Liver (tissue), 9 donors: Measurements from ENCODE around the gene LRRN4CL. TPM values are rescaled to one million over a fixed set of nuclear protein-coding genes. Genes with fewer than 3 reads are reported as not detected.

Experiments used
- DNase-seq: peaks from one replicate; pipeline ENCODE4 v3.0.0-alpha.2; 2017; ENCODE audit warnings: low spot score
- H3K27ac ChIP-seq, 2 donors: one replicate each; pipeline ENCODE4 v1.7.0; 2013; ENCODE audit warnings: inconsistent platforms in 2 of 2, low read length in 2 of 2, control low read depth in 1 of 2, low read depth in 1 of 2, mild to moderate bottlenecking in 1 of 2
- H3K27me3 ChIP-seq, 4 donors: one replicate each; pipeline versions ENCODE4 v1.6.1 to v1.7.0; 2013; ENCODE audit warnings: low read length in 3 of 4, inconsistent platforms in 1 of 4, mild to moderate bottlenecking in 1 of 4, moderate library complexity in 1 of 4; ENCODE audit not compliant: control insufficient read depth in 4 of 4, insufficient read depth in 4 of 4
- H3K36me3 ChIP-seq, 4 donors: one replicate each; pipeline versions ENCODE4 v1.6.1 to v1.7.0; 2013; ENCODE audit warnings: low read length in 3 of 4, mild to moderate bottlenecking in 3 of 4, low read depth in 1 of 4, moderate library complexity in 1 of 4; ENCODE audit not compliant: control insufficient read depth in 4 of 4, insufficient read depth in 3 of 4
- H3K4me1 ChIP-seq, 4 donors: one replicate each; pipeline versions ENCODE4 v1.6.1 to v1.7.0; 2013; ENCODE audit warnings: low read length in 3 of 4, mild to moderate bottlenecking in 3 of 4, moderate library complexity in 1 of 4; ENCODE audit not compliant: control insufficient read depth in 4 of 4, insufficient read depth in 4 of 4
- H3K4me3 ChIP-seq, 3 donors: one replicate each; pipeline versions ENCODE4 v1.6.1 to v1.7.0; 2013; ENCODE audit warnings: low read length in 3 of 3, control low read depth in 1 of 3, low read depth in 1 of 3, mild to moderate bottlenecking in 1 of 3
- H3K9ac ChIP-seq, 2 donors: one replicate each; pipeline ENCODE4 v1.7.0; 2013; ENCODE audit warnings: low read length in 2 of 2, mild to moderate bottlenecking in 2 of 2, moderate library complexity in 2 of 2, control low read depth in 1 of 2, low read depth in 1 of 2
- H3K9me3 ChIP-seq, 4 donors: one replicate each; pipeline versions ENCODE4 v1.6.1 to v1.7.0; 2013; ENCODE audit warnings: low read length in 3 of 4; ENCODE audit not compliant: control insufficient read depth in 4 of 4
- EGR1 ChIP-seq, 2 donors: IDR thresholded peaks; 2 replicates each; pipeline ENCODE4 v1.6.1; 2016 to 2018; ENCODE audit warnings: antibody characterized with exemption in 2 of 2, low read depth in 2 of 2
- FOXA1 ChIP-seq: IDR thresholded peaks from 2 replicates; pipeline ENCODE4 v1.6.1; 2016; ENCODE audit warnings: antibody characterized with exemption
- FOXA2 ChIP-seq: IDR thresholded peaks from 2 replicates; pipeline ENCODE4 v1.6.1; 2016; ENCODE audit warnings: antibody characterized with exemption
- GABPA ChIP-seq, 2 donors: IDR thresholded peaks in 1 of 2; conservative IDR thresholded peaks in 1 of 2; 2 replicates each; pipeline ENCODE4 v1.6.1; 2016; ENCODE audit warnings: antibody characterized with exemption in 2 of 2, mild to moderate bottlenecking in 1 of 2, moderate library complexity in 1 of 2
- HNF4A ChIP-seq, 2 donors: conservative IDR thresholded peaks; 2 replicates each; pipeline ENCODE4 v1.6.1; 2016; ENCODE audit warnings: antibody characterized with exemption in 2 of 2, mild to moderate bottlenecking in 2 of 2
- HNF4G ChIP-seq: IDR thresholded peaks from 2 replicates; pipeline ENCODE4 v1.6.1; 2016; ENCODE audit warnings: antibody characterized with exemption
- JUND ChIP-seq, 2 donors: IDR thresholded peaks; 2 replicates each; pipeline ENCODE4 v1.6.1; 2016; ENCODE audit warnings: antibody characterized with exemption in 2 of 2
- NR2F2 ChIP-seq: IDR thresholded peaks from 2 replicates; pipeline ENCODE4 v1.6.1; 2016; ENCODE audit warnings: antibody characterized with exemption
- RAD21 ChIP-seq, 2 donors: IDR thresholded peaks; 2 replicates each; pipeline ENCODE4 v1.6.1; 2016; ENCODE audit warnings: antibody characterized with exemption in 2 of 2, mild to moderate bottlenecking in 2 of 2
- RXRA ChIP-seq, 2 donors: IDR thresholded peaks; 2 replicates each; pipeline ENCODE4 v1.6.1; 2017 to 2018; ENCODE audit warnings: antibody characterized with exemption in 2 of 2, mild to moderate bottlenecking in 1 of 2
- SP1 ChIP-seq: IDR thresholded peaks from 2 replicates; pipeline ENCODE4 v1.6.1; 2018; ENCODE audit warnings: antibody characterized with exemption, mild to moderate bottlenecking
- TAF1 ChIP-seq: conservative IDR thresholded peaks from 2 replicates; pipeline ENCODE4 v1.6.1; 2016; ENCODE audit warnings: antibody characterized with exemption, mild to moderate bottlenecking
- YY1 ChIP-seq: IDR thresholded peaks from 2 replicates; pipeline ENCODE4 v1.6.1; 2016; ENCODE audit warnings: antibody characterized with exemption, mild to moderate bottlenecking
- WGBS: extraction: QIAGEN DNeasy Blood & Tissue Kit; methylation state at CpG from one replicate; pipeline ENCODE4 v1.1.7; 2013; 5-methylcytosine and 5-hydroxymethylcytosine counted together
- polyA plus RNA-seq, 2 donors: library from polyadenylated mRNA; stranded (reverse) in 1 of 2; unstranded in 1 of 2; fragments of 200-250 nt in 1 of 2; fragments of >200 nt in 1 of 2; fragmentation: Nextera tagmentation in 1 of 2; extraction: Ambion mirVana in 1 of 2; gene quantifications; one replicate each; pipeline versions ENCODE4 v1.2.1 to v1.2.3, GENCODE V29; 2013 to 2015
- total RNA-seq, 2 donors: library from RNA; depleted of rRNA; stranded (reverse); fragments of >200 nt; gene quantifications; one replicate each; pipeline ENCODE4 v1.2.3, GENCODE V29; 2014
- TF ChIP-seq, protein P1 (sequence below): IDR thresholded peaks from 2 replicates; pipeline ENCODE4 v1.6.1; 2016; ENCODE audit warnings: antibody characterized with exemption, mild to moderate bottlenecking
- TF ChIP-seq, protein P2 (sequence below): IDR thresholded peaks from 2 replicates; pipeline ENCODE4 v1.6.1; 2016; ENCODE audit warnings: antibody characterized with exemption
- TF ChIP-seq, protein P3 (sequence below): IDR thresholded peaks from 2 replicates; pipeline ENCODE4 v1.6.1; 2016; ENCODE audit warnings: antibody characterized with exemption
- TF ChIP-seq, protein P4 (sequence below): IDR thresholded peaks from 2 replicates; pipeline ENCODE4 v1.6.1; 2016; ENCODE audit warnings: antibody characterized with exemption
- TF ChIP-seq, protein P5 (sequence below): fragments of 150-350 bp; IDR thresholded peaks from 2 replicates; pipeline ENCODE4 v1.5.1; 2017; ENCODE audit warnings: improper control_type of control experiment, low read depth, low read length; ENCODE audit not compliant: missing input control
- donor health status: healthy.
- donor health status: healthy.
- donor health status: healthy.
- donor health status: healthy.
- donor health status: healthy.

LRRN4CL gene
- total and polyA plus RNA-seq, 4 donors, result 0.06 to 0.08 TPM; not detected in 2

DNA sequence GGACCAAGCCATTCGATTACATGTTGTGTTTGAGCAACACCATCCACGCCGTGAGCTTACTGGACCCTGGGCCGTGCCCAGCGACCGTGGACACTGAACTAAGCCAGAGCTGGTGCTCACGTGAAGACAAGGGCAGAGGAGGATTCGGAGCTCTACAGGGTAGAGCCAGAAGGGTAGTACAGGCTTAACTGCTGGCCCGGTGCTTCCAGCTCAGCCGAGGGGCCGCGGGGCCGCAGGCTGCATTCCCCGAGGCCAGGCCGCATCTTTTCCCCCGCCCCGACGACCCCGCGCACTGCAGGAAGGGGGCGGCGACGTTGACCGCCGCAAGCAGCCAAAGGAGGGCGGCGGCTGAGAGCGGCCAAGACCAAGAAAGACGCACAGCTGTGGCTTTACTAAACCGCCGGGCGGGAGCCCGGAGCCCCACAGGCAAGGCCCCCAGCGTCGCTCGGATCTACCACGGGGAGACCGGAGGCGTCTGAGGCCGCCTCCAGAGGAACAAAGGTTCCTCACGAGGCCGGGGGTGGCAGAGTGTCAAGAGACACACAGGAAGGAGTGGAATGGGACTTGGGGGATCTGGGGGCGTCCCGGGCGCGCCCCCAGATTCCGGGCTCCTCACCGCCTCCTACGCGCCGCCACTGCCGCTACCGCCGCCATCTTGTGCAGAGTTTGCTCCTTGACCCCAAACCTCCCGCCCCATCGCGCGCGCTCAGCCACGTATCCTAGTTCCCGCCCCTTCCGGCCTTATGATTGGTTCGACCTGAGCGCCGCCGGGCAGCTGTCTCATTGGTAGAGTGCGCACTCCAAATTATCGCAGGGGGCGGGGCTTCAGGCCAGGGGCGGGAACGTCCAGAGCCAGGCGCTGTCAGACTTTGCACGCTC is 43.1 kb downstream of the LRRN4CL start, which contains the start of gene GANAB:
Gene GANAB (minus strand): TSS at position 668 of the 879 bp plus-strand sequence. CDS start 14 bp downstream, at position 654.
- Histone ChIP-seq H3K9me3 (no peaks in the 10 kb centered on the region), H3K4me1 (peaks cover 4 to 31% (median 25%) of the 10 kb centered on the region in 4 donors), H3K27me3 (no peaks in the 10 kb centered on the region), H3K4me3 (peak within 1 kb of the TSS; percentile 88 to 95 (median 95)), H3K27ac (peak within 1 kb of the TSS; percentile 96 to 97), H3K9ac (peak within 1 kb of the TSS; percentile 80 to 89), H3K36me3 (peaks cover 0 to 14% (median 7%) of the 10 kb centered on the region in 4 donors)
- TF ChIP-seq NR2F2 (peak; percentile 75), SP1 (peak; percentile 74), GABPA (IDR thresholded peaks at IDR 0.05 in 1 of 2, conservative IDR thresholded peaks at IDR 0.05 in 1 of 2) (peak; percentile 45 to 90), HNF4G (no peak), FOXA1 (no peak), RAD21 (IDR thresholded peaks at IDR 0.05) (peak; percentile 8 to 48), TAF1 (peak; percentile 50), HNF4A (conservative IDR thresholded peaks at IDR 0.05) (peak; percentile 71 to 87), EGR1 (IDR thresholded peaks at IDR 0.05; ENCODE audit: low read depth in 2 of 2) (no peak), RXRA (IDR thresholded peaks at IDR 0.05) (peak in 1 of 2 donors; percentile 37), JUND (IDR thresholded peaks at IDR 0.05) (no peak), FOXA2 (no peak), YY1 (peak; percentile 99)
- TF ChIP-seq, protein P1, sequence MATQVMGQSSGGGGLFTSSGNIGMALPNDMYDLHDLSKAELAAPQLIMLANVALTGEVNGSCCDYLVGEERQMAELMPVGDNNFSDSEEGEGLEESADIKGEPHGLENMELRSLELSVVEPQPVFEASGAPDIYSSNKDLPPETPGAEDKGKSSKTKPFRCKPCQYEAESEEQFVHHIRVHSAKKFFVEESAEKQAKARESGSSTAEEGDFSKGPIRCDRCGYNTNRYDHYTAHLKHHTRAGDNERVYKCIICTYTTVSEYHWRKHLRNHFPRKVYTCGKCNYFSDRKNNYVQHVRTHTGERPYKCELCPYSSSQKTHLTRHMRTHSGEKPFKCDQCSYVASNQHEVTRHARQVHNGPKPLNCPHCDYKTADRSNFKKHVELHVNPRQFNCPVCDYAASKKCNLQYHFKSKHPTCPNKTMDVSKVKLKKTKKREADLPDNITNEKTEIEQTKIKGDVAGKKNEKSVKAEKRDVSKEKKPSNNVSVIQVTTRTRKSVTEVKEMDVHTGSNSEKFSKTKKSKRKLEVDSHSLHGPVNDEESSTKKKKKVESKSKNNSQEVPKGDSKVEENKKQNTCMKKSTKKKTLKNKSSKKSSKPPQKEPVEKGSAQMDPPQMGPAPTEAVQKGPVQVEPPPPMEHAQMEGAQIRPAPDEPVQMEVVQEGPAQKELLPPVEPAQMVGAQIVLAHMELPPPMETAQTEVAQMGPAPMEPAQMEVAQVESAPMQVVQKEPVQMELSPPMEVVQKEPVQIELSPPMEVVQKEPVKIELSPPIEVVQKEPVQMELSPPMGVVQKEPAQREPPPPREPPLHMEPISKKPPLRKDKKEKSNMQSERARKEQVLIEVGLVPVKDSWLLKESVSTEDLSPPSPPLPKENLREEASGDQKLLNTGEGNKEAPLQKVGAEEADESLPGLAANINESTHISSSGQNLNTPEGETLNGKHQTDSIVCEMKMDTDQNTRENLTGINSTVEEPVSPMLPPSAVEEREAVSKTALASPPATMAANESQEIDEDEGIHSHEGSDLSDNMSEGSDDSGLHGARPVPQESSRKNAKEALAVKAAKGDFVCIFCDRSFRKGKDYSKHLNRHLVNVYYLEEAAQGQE, result peak; percentile 19
- TF ChIP-seq, protein P2, sequence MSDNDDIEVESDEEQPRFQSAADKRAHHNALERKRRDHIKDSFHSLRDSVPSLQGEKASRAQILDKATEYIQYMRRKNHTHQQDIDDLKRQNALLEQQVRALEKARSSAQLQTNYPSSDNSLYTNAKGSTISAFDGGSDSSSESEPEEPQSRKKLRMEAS, result peak; percentile 58
- TF ChIP-seq, protein P3, sequence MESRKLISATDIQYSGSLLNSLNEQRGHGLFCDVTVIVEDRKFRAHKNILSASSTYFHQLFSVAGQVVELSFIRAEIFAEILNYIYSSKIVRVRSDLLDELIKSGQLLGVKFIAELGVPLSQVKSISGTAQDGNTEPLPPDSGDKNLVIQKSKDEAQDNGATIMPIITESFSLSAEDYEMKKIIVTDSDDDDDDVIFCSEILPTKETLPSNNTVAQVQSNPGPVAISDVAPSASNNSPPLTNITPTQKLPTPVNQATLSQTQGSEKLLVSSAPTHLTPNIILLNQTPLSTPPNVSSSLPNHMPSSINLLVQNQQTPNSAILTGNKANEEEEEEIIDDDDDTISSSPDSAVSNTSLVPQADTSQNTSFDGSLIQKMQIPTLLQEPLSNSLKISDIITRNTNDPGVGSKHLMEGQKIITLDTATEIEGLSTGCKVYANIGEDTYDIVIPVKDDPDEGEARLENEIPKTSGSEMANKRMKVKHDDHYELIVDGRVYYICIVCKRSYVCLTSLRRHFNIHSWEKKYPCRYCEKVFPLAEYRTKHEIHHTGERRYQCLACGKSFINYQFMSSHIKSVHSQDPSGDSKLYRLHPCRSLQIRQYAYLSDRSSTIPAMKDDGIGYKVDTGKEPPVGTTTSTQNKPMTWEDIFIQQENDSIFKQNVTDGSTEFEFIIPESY, result peak; percentile 45
- TF ChIP-seq, protein P4, sequence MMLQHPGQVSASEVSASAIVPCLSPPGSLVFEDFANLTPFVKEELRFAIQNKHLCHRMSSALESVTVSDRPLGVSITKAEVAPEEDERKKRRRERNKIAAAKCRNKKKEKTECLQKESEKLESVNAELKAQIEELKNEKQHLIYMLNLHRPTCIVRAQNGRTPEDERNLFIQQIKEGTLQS, result no peak
- TF ChIP-seq, protein P5, sequence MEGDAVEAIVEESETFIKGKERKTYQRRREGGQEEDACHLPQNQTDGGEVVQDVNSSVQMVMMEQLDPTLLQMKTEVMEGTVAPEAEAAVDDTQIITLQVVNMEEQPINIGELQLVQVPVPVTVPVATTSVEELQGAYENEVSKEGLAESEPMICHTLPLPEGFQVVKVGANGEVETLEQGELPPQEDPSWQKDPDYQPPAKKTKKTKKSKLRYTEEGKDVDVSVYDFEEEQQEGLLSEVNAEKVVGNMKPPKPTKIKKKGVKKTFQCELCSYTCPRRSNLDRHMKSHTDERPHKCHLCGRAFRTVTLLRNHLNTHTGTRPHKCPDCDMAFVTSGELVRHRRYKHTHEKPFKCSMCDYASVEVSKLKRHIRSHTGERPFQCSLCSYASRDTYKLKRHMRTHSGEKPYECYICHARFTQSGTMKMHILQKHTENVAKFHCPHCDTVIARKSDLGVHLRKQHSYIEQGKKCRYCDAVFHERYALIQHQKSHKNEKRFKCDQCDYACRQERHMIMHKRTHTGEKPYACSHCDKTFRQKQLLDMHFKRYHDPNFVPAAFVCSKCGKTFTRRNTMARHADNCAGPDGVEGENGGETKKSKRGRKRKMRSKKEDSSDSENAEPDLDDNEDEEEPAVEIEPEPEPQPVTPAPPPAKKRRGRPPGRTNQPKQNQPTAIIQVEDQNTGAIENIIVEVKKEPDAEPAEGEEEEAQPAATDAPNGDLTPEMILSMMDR, result no peak
- DNase-seq, result peak; percentile 99
- under 1% methylated on average over 73 of the region's 73 CpGs for WGBS
